AG04449 (cell line): ENCODE data around the gene ERVK3-1.
"Not testable (repeated sequence)": the region's sequence is repeated elsewhere in the genome, so short reads cannot be mapped to it uniquely, and the experiment has no call there.

ENCODE experiments used
- CTCF ChIA-PET: fragments of 350-600 bp; formaldehyde crosslinking; extraction: SDS; loops from one replicate; lab custom pipeline; 2021; ENCODE audit warnings: antibody characterized with exemption; lab: Yijun Ruan, JAX
- POLR2A ChIA-PET: fragments of 400-600, 350-600 bp; formaldehyde crosslinking; extraction: SDS; loops from one replicate; lab custom pipeline; 2020; ENCODE audit warnings: antibody characterized with exemption, inconsistent platforms; lab: Yijun Ruan, JAX
- DNase-seq: peaks from one replicate; pipeline ENCODE4 v3.0.0-alpha.2; 2010; ENCODE audit warnings: low read depth, low spot score
- H3K4me3 ChIP-seq: 2 replicates; pipeline ENCODE4 v1.5.1; 2011; ENCODE audit warnings: low read depth, mild to moderate bottlenecking, control low read depth, low read length
- CTCF ChIP-seq: IDR thresholded peaks from one replicate; pipeline ENCODE4 v1.5.1; 2011; ENCODE audit warnings: mild to moderate bottlenecking, moderate library complexity, low read length, control low read depth, inconsistent platforms; ENCODE audit not compliant: insufficient read depth; ENCODE audit errors: missing control alignments

Gene ERVK3-1, protein sequence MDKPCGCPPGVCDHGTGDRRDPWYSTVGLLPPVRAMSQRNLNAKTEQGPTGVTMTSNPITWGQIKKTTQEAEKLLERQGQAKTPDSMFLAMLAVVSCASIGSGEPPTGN

DNA sequence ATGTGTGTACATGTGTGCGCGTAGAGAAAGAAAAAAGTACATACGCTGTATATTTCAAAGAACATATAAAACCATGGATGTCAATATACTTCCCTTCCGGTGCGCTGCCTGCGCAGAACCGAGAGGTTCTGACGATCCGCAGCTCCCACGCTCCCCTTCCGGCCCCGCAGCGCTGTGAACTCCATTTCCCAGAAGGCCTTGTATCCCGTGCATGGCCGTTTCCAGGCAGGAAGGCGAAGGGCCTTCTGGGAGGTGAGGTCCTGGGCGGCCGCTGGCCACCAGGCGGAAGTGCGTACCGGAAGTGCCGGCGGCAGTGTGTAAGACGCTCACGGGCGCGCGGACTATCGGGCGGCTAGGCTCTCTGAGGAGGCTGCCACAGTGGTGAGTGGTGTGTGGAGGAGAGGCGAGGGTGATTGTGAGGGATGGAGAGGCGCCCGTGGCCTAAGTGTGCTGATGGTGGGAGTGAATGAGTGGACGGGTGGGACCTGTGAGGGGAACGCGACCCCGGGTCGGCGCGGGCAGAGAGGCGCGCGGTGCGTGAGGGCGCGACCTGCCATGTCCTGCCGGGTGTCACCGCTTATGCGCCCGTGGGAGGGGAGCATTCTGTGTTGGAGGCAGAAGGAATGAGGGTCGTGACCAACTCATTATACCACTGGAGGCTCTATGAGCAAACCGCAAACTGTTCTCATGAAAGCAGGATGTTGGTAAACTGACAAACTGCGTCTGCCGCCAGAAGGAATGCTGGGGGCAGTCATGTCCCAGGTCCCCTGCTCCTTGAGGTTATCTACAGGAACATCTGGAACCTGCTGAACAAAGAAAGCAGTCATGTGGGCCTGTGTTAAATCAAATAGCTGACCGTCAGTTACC, at the start of gene ERVK3-1:
Gene ERVK3-1 (plus strand): TSS at position 313 of the 867 bp plus-strand sequence. CDS start 6,792 bp downstream, outside the sequence.
- peak within 1 kb of the TSS; percentile 99 for H3K4me3 ChIP-seq
- POLR2A ChIA-PET: interaction anchor here (0.6 to 1.3 kb wide), 4 partner anchors 12 to 170 kb away, joined by 3 to 5 read pairs (median 4); partner anchors contain the start of genes ZNF446 and ZSCAN22
- peak; percentile 88 for DNase-seq
- CTCF ChIA-PET: interaction anchor here (1.4 kb wide), 1 partner anchor 14 kb away, joined by 5 read pairs; no protein-coding TSS in a partner anchor
- no peak for TF ChIP-seq CTCF

DNA sequence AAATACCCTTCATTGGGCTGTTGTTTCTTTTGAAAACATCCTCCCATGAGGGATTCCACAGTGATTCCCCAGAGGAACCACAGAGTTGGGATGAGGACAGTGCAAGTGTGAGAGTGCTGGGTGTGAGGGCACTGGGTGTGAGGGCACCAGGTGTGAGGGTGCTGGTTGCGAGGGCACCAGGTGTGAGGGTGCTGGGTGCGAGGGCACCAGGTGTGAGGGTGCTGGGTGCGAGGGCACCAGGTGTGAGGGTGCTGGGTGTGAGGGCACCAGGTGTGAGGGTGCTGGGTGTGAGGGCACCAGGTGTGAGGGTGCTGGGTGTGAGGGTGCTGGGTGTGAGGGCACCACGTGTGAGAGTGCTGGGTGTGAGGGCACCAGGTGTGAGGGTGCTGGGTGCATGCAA, 46.9 kb upstream of the ERVK3-1 start:
- DNase-seq, H3K4me3 ChIP-seq, CTCF ChIA-PET, POLR2A ChIA-PET: not testable (repeated sequence)

DNA sequence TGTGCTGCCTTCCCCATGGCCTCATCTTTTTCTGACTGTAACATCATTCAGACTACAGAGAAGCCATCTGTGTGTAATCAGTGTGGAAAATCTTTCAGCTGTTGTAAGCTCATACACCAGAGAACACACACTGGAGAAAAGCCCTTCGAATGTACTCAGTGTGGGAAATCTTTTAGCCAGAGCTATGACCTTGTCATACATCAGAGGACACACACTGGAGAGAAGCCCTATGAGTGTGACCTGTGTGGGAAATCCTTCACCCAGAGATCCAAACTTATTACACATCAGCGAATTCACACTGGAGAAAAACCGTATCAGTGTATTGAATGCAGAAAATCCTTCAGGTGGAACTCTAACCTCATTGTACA, 43.6 kb upstream of the ERVK3-1 start:
- TF ChIP-seq CTCF: no peak
- POLR2A ChIA-PET: no interaction called here
- CTCF ChIA-PET: interaction anchor here (1.2 kb wide), 1 partner anchor 11 kb away, joined by 3 read pairs; no protein-coding TSS in a partner anchor
- H3K4me3 ChIP-seq: no peak overlapping the region
- no peak for DNase-seq

GRCh38 chr19:58261968-58262921, 42.9 kb upstream of the ERVK3-1 start:
- POLR2A ChIA-PET: no interaction called here
- no peak for DNase-seq
- CTCF ChIA-PET: interaction anchor here (1.2 kb wide), 1 partner anchor 11 kb away, joined by 3 read pairs; no protein-coding TSS in a partner anchor
- H3K4me3 ChIP-seq: no peak overlapping the region
- no peak for TF ChIP-seq CTCF

DNA sequence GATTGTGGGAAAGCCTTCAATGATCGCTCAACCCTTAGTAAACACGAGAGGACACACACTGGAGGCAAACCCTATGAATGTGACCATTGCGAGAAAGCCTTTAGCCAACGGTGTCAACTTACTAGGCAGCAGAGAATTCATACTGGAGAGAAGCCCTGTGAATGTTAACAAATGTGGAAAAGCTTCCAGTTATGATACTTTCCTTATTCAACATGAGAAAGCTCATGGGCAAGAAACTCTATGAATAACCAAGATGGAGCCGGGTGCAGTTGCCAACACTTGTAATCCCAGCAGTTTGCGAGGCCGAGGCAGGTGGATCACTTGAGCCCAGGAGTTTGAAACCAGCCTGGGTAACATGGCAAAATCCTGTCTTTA, 42.3 kb upstream of the ERVK3-1 start:
- POLR2A ChIA-PET: no interaction called here
- CTCF ChIA-PET: no interaction called here
- no peak for DNase-seq
- TF ChIP-seq CTCF: no peak
- H3K4me3 ChIP-seq: no peak overlapping the region

- no peak for DNase-seq
- ChIA-PET POLR2A (interaction anchor here (0.6 kb wide), 1 partner anchor 370 kb away, joined by 4 read pairs; no protein-coding TSS in a partner anchor), CTCF (no interaction called here)
- TF ChIP-seq CTCF: no peak
- H3K4me3 ChIP-seq: no peak overlapping the region
These were observed 40.1 kb upstream of the ERVK3-1 start for GRCh38 chr19:58265100-58265499.
